Pulmonary artery endothelial cell (primary cell): ENCODE data around the gene KAZN. TPM values are rescaled to one million over a fixed set of nuclear protein-coding genes. Genes with fewer than 3 reads are reported as not detected.

Experiments
- DNase-seq: peaks from one replicate; pipeline ENCODE4 v3.0.0-alpha.2; 2011; ENCODE audit warnings: low read depth, low spot score
- total RNA-seq: library from RNA; depleted of rRNA; stranded (reverse); fragments of >200 nt; gene quantifications from 2 replicates; pipeline ENCODE4 v1.2.3, GENCODE V29; 2014

The KAZN gene
- total RNA-seq, 1 donor from 2014 or later = 0.73 TPM

DNA sequence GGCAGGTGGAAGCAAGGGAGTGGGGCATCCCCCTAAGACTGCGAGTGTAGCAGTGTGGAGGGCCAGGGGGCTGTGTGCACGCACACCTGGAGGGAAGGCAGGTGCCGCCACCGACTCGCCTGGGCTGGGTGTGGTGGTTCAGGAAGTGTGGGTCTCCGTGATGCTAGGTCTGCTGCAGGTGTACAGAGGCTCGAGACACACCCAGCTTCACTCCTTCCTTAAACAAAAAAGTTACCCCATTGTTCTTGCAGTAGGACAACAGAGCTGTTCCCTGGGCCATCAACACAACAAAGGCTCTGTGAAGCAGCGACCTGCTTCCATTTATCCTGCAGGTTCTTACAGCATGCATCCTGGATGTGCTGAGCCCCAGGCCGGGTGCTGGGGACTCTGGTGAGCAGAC is 454.7 kb downstream of the KAZN start:
- no peak for DNase-seq

DNA sequence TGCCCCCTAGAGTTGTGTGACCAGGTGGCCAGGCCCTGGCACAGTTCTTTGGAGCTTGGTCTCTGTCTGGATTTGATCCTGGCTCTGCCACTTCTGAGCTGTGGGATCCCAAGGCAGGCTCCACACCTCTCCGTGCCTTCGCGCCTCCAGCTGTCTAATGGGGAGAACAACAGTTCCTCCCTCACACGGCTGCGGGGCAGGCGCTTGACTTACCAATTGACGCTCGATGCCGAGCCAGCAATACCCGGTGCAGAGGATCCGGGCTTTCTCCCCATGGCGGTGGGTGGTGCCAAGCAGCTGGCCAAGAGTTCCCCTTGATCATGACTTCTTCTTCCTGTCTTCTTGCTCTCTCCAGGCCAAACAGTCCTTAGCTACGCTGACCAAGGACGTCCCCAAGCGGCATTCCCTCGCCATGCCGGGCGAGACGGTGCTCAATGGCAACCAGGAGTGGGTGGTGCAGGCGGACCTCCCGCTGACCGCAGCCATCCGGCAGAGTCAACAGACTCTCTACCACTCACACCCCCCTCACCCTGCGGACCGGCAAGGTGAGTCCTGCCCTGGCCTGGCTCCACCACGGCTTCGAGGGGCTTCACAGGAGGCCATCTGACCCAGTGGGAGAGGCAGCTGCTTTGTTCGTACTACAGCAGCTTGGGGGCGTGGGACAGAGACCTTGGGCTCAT is 457.4 kb downstream of the KAZN start:
- no peak for DNase-seq

DNA sequence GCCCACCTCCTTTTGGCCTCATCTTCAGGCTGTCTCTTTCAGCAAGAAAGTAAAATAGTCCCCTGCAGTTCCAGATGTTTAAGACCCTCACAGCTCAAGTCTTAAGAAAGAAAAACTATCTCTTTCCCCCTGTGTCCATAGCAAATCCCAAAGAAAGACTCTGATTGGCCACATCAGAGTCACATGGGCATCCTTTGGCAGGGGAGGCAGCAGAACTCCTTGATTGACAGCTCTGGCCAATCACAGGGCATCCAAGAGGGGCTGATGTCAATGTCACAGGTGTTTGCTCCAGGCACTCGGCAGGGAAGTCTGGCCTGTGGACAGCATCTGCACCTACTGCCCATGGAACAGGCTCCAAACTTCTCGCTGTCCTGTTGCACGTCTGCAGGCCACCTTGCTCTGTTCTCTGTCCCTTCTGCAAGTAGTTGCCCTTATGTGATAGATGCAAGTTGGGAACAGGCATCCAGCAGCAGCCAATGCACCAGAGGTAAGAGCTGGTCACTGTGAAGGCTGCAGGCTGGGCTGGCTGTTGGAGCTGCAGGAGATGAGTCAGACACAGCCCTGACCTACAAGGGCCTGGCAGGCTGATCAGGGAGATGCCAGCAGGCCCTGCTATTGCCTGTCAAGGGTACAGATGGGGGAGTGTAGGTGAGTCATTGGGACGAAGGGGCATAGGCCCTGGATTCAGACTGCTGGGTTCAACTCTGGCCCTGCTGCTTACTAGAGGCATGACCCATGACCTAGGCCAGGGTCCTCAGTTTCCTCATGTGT is 458.2 kb downstream of the KAZN start:
- no peak for DNase-seq

DNA sequence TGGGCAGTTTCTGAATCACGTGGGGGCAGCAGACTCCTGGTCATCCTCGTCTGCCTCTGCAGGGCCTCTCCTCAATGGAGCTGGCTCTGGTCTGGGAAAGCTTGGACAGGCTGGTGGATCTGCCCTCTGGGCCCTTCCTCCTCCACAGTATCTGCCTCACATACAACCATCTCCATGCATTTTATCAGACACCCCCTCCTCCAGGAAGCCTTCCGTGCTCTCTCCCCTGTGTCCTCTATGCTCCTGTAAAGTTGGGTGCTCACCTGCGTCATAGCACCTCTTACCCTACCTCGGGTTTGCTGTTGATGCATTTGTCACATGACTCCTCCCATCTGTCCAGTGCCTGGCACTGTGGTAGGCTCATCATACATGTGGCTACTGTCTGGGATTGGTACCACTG is 459.3 kb downstream of the KAZN start:
- DNase-seq = no peak

DNA sequence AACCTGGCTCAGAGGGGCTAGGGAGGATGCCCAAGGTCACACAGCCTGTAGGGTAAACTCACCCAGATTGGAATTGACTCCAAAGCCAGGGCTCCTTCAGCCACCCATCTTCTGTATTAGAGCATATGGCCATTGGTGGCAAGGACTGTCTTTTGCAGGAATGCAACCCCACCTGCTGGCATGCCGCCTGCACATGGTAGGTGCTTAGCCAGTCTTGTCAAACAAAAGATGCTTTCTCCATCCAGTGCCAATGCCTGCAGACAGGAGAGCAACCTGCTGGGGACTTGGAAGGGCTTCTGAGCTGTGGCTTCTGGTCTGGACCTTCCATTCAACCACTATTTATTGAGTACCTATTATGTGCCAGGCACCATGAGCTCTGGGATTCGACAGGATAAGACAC is 459.8 kb downstream of the KAZN start:
- no peak for DNase-seq

DNA sequence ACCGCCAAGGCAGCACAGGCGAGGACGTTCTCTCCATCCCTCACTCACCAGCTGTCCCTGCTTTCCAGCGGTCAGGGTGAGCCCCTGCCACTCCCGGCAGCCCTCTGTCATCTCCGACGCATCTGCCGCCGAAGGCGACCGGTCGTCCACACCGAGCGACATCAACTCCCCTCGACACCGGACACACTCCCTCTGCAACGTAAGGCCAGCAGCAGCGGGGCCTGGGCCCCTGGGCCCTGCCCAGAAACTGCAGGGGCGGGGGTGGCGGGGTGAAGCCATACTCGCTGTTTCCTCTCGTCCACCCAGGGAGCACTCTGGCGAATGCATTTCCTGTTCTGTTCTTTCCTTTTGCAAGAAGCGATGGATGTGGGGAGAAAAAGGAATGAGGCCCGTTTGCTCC is 461.6 kb downstream of the KAZN start:
- no peak for DNase-seq

DNA sequence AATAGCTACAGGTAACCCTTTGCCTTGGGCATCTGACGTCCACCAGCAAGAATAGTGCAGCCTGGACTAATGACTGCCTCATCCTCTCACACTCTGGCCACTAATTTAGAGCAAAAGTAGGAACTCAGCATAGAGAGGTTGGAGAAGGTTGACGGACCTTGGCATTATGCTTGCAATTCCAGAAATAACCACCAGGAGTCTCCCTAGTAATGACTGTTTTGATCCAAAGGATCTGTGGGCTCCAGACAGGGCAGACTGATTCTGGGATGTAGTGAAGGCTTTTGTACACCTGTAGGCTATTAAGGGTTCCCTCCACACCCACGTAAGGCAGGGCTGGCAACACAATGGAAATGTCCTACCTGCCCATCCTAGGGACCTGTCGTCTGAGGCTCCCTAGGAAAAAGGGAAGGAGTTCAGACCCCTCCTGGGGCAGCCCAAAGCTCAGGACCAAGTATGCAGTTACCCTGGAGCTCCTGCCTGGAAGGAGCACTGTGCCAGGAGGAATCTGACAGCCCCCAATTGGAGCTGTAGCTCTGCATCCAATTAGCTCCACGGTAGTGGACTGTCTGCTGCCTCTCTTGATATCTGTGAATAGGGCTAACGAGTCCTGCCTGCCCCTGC is 464.1 kb downstream of the KAZN start:
- no peak for DNase-seq

DNA sequence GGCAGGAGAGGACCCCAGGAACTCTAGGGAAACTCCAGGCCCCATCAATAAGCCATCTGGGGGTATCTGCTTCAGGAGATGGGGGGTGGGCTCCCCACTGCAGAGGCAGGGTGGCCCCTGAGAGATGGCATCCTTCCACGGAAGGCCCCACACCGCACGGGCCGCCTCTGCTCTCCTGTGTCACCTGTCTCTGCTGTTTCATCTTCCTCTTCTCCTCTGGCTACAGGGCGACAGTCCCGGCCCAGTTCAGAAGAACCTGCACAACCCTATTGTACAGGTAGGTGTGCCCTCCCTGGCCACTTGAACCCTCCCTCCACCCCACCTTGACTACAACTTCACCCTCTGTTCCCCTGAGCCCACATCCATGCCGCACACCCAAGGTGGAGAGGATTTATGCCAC is 464.9 kb downstream of the KAZN start:
- DNase-seq = no peak

DNA sequence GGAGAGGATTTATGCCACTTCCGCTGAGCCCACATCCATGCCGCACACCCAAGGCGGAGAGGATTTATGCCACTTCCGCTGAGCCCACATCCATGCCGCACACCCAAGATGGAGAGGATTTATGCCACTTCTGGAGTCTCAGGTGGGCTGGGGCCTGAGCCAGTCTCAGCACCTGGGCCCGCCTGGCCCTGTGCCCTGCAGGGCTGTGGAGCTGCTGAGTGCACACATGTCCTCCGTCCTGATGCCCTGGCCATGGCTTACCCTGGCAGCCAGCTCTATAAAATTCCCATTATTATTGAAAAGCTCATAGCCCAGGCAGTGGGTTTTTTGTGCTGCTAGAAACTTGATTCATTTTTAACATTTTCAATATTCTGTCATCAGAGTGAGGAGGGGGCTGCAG is 465.3 kb downstream of the KAZN start:
- no peak for DNase-seq

DNA sequence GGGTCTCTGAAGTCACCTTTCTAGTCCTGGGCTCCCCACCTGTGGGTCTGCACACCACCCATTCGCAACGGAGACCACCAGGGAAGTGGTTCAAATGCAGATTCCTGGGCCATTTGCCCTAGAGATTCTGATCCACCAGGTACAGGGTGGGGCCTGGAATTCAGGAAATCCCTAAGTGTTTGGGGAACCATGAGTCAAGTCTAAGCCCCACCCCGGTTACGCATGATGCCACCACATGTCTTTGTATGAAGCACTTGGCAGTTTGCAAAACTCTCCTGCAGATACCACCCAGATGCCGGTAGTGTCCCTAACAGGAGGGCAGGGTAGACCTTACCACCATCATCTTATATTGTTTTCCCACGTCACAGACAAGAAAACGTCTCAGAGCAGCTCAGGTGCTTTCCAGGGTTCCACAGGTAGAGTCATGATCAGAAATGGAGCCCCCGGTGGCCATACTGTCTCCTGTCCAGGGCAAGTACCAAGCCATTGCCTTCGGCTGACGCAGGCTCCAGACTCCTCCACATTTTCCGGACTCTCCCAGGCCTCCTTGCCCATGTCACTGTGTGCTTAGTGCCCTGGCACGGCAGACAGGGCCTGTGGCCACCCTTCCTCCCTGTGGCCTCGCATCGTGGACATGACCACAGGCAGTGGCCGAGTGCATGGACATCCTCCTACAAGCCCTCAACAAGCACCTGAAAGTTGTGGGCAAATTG is 465.9 kb downstream of the KAZN start:
- no peak for DNase-seq

DNA sequence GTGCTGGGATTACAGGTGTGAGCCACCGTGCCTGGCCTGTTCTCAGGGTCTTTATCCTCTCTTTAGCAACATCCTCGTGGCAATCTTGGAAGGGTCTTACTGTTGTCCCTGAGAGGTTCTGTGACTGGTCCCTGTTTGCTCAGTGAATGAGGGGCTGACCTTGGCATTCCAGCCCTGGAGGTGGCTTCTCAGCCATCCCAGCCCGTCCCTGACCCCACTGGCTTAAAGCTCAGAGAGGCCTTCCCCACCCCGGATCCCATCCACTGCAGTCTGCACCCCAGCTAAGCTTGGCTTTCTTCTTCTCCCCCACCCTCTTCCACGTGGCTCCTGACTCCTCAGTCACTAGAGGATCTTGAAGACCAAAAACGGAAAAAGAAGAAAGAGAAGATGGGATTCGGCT is 466.8 kb downstream of the KAZN start:
- DNase-seq = no peak

DNA sequence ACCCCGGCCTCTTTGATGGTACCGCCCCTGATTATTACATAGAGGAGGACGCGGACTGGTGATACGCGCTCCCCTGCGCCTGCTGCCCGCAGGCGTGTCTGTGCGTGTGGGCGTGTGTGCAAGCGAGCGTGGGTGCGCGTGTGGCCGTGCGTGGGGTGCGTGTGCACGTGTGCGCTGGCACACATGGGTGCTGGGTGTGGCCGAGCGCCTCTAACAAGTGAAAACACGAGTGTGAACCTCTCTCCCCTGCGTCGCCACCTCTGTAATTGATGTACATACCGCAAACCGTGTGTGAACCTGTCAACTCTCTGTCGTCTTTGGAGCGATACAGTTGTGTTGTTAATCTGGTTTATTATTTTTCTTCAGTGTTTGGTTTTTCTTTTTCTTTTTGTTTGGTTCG is 467.3 kb downstream of the KAZN start:
- no peak for DNase-seq

DNA sequence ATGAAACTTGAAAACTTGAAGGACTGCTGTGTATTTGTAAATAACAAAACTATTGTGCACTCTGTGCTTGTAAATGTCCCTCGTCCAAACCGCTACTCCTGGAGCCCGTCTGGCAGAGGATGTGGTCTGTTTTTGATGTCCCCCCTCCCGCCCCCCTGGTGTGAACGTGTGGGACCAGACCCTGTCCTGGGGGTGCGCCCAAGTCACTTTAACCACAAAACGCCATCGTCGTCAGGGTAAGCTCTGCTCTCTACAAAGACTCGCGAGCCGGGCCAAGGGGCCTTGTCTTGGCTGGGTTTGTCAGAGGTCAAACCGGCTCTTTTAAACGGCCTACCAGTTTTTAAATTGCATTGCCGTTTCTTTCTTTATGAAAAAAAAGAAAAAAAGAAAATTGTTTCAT is 467.7 kb downstream of the KAZN start:
- DNase-seq = no peak

DNA sequence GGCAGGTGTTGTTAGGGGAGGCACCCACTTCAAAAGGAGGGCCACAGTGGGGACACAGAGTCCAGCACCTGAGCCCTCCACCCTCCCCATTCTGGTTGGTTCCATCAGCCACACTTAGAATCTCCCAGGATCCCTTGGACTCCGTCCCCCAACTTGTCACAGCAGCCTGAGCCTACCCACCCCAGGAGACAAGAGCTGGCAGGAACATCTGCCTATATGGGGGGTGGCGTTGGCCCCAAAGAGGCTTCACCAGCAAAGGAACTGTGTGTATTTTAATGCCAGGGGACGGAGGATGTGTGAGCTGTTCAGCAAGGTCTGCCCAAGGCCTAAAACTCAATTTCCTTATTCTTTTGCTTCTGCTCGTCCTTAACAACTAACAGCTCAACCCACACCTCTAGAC is 468.7 kb downstream of the KAZN start:
- DNase-seq = no peak

DNA sequence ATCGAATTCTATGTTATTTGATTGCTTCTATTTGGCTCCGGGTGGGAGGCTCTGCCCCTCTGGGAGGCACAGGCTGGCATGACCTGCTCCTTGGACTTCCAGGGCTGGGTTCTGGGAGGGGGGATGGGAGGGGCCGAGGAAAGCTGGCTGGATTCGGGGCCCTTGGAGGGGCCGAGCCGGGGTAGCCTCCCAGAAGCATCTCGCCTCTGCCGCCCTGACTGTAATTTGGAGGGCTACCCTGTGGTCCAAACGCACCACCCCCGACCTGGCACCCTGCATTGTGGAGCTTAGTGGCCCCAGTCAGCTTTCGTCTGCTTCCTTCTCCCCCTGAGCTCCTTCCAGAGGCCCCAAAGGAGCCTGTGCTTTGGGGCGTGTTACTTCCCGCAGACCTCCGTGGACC is 469.7 kb downstream of the KAZN start:
- DNase-seq = no peak

DNA sequence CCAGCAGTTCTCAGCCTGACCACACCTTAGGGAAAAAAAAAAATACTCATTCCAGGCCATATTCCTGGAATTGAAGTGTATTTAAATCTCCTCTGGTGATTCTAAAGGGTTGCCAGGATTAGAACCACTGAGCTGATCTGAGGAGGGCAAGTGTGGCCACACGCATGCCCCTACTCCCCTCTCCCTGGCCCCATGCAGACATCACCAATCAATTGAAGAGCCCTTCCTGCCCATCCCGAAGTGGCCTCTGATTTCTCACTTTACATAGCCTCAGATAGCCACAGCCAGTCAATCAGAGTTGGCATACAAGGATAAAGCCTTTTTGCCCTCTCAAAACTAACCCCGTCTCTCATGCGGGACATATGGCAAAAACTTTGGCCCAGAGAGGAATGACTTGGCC is 470.5 kb downstream of the KAZN start:
- DNase-seq = no peak

DNA sequence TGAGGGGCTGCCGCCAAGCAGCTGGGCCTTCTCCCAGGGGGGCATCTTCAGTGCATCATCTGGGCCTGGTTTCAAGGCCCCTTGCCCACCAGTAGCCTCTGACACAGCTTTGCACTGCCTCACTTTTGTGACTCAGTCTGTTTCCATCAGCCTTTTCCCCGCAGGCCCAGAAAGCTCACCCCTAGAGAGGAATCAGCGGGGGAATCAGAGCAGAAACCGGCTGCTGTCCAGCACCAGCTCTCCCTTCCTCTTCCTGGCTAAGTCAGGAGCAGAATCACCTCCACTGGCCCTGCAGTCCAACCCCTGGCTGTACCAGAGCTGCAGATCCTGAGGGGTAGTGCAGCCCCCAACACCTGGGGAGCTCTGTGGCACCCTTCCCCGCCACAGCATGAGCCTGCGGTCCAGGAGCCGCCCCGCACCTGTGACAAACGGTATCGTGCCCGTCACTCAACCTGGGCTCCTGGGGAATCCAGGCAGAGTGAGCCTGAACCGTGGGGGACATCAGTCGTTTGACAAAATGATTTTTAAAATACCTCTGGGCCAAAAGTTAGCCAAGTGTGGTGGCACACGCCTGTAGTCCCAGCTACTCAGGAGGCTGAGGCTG is 471.8 kb downstream of the KAZN start:
- no peak for DNase-seq

DNA sequence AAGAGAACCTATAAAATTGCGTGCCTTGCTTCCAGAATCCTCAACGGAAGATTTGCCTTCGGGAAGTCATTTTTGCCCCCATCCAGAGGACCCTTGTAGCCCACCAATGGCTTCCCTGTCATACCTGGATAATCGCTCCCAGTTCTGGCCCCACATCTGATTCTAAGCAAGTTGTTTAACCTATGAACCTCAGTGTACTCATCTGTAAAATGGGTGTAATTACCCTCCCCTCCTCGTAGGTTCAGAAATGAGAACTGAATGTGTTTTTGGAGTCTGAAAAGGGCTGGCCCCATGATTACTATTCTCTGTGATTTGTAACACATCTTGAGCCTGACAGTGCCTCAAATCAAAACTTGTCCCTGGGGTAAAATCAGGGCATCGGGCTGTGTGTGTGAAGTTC is 473.5 kb downstream of the KAZN start:
- no peak for DNase-seq

DNA sequence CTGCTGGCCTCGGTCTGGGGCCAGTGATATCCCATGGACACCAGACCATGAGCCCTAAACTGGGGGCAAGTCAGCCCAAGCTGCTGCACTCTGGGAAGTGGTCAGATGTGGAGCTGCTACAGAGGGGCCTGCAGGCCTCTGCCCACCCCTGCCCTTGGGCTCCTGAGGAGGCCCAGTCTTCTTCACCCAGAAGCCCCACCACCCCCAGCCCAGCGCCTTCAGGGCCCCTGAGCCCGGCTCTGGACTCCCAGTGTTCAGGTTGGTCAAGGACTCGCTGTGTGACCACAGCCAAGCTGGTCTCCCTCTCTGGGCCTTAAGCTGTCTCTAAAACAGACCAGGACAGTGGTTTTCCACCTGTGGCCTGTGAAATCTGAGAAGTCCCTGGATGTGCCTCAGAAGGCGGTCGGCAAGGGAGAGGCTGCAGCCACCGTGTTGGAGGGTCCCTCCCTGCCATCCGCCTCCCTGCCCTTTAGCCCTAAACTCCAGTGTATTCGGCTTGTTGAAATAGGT is 475.4 kb downstream of the KAZN start:
- DNase-seq = no peak

DNA sequence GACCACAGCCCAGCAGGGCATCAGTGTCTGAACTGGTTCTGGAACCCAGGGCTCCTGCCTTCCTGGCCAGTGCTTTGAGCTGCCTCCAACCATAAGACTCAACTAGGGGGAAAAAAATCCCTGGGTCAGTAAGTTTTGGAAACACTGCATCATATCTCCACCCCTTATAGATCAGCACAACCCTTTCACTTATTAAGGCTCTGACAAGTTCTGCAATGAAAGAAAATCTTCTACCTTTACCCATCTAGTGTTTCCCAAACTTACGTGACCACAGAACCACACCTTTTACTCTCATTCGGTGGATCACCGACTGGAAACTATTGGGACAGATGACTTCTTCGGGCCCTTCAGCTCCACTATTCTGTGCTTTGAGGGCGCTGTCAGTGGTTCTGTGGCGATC is 476.7 kb downstream of the KAZN start:
- no peak for DNase-seq

DNA sequence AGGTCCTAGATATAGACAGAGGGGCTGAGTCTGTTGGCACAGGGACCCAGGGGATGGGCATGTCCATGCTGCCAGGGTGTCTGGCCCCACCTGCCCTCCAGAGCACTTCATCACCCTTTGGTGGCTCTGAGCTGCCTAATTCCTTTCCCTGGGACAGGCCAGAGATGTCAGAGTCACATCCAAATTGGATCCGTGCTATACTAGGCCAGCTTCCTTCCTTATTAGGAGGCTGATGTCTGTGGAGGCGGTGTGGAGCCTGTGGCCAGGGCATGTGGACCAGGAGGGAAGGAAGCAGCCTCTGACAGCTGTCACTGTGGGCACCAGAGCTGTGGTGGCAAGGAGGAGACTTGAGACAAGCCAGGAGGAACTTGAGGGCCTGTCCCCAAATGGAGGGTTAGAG is 477.3 kb downstream of the KAZN start:
- DNase-seq = no peak

DNA sequence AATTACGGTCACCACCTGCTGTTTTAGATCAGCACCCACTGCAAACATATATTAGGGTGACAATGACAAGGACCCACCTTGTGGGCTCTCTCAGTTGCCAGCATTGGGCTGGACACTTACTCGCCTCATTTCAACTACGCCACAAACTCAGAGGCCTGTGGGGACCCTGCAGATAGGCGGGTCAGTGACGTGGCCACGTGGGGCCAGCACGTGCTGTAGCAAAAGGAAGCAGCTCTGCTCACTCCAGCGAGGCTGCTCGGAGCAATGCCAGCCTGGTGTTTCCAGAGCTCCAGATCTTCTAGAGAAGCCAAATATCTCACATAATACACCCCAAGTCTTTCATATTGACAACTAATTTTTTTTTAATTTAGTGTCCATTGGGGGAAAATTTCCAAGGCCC is 478.3 kb downstream of the KAZN start:
- no peak for DNase-seq
